HEK293 (cell line): ENCODE data around the gene HSCB.
A peak's percentile ranks its signal among the peaks of the same experiment; 100 is the strongest.

Source experiments
- CTCF ChIA-PET: fragments of 350-600 bp; formaldehyde crosslinking; extraction: SDS; loops from one replicate; lab custom pipeline; 2021; ENCODE audit warnings: antibody characterized with exemption; lab: Yijun Ruan, JAX
- POLR2A ChIA-PET: fragments of 300-600 bp; formaldehyde crosslinking; extraction: SDS; loops from one replicate; lab custom pipeline; 2020; ENCODE audit warnings: antibody characterized with exemption, inconsistent platforms; lab: Yijun Ruan, JAX
- H3K27ac ChIP-seq: fragments of 200-500 bp; sonication (Bioruptor generic); 2 replicates; pipeline ENCODE4 v1.5.1; 2014; ENCODE audit warnings: low read depth, low read length, control low read depth, inconsistent platforms; ENCODE audit errors: extremely low read depth
- H3K36me3 ChIP-seq, 2 experiments: fragments of 200-500 bp in 1 of 2; sonication (Bioruptor generic) in 1 of 2; 1 replicate in 1 of 2; 2 replicates in 1 of 2; pipeline ENCODE4 v1.5.1; 2014 to 2017; ENCODE audit warnings: inconsistent platforms in 2 of 2, low read length in 2 of 2; ENCODE audit not compliant: control insufficient read depth in 2 of 2, insufficient read depth in 1 of 2
- H3K4me1 ChIP-seq: fragments of 200-500 bp; sonication (Bioruptor generic); 2 replicates; pipeline ENCODE4 v1.5.1; 2014; ENCODE audit warnings: mild to moderate bottlenecking, low read length, inconsistent platforms; ENCODE audit not compliant: control insufficient read depth, insufficient read depth
- H3K4me3 ChIP-seq: 2 replicates; pipeline ENCODE4 v1.5.1; 2011; ENCODE audit warnings: low read depth, mild to moderate bottlenecking, control low read depth, low read length, moderate library complexity
- H3K9me3 ChIP-seq: fragments of 200-500 bp; sonication (Bioruptor generic); 2 replicates; pipeline ENCODE4 v1.5.1; 2014; ENCODE audit warnings: low read depth, low read length, inconsistent platforms; ENCODE audit not compliant: control insufficient read depth, insufficient read depth
- EGR2 ChIP-seq: fragments of 450-650 bp; formaldehyde crosslinking; IDR thresholded peaks from 2 replicates; pipeline ENCODE4 v1.5.1; 2016; ENCODE audit warnings: low read depth, missing biosample characterization, missing genetic modification characterization
- FEZF1 ChIP-seq: fragments of 450-650 bp; formaldehyde crosslinking; IDR thresholded peaks from 2 replicates; pipeline ENCODE4 v1.5.1; 2016; ENCODE audit warnings: missing biosample characterization, missing genetic modification characterization
- GFI1B ChIP-seq: fragments of 450-650 bp; formaldehyde crosslinking; IDR thresholded peaks from 2 replicates; pipeline ENCODE4 v1.5.1; 2016; ENCODE audit warnings: missing biosample characterization, missing genetic modification characterization
- KLF1 ChIP-seq: fragments of 450-650 bp; formaldehyde crosslinking; IDR thresholded peaks from 2 replicates; pipeline ENCODE4 v1.5.1; 2016; ENCODE audit warnings: missing biosample characterization, missing genetic modification characterization
- MYNN ChIP-seq: fragments of 450-650 bp; formaldehyde crosslinking; IDR thresholded peaks from 2 replicates; pipeline ENCODE4 v1.5.1; 2016; ENCODE audit warnings: missing biosample characterization, missing genetic modification characterization, borderline replicate concordance
- PRDM4 ChIP-seq: fragments of 450-650 bp; formaldehyde crosslinking; IDR thresholded peaks from 2 replicates; pipeline ENCODE4 v1.5.1; 2017; ENCODE audit warnings: missing biosample characterization, missing genetic modification characterization
- SCRT1 ChIP-seq: fragments of 450-650 bp; formaldehyde crosslinking; IDR thresholded peaks from 2 replicates; pipeline ENCODE4 v1.5.1; 2016; ENCODE audit warnings: missing biosample characterization, missing genetic modification characterization, borderline replicate concordance
- SP2 ChIP-seq: fragments of 450-650 bp; formaldehyde crosslinking; IDR thresholded peaks from 2 replicates; pipeline ENCODE4 v1.5.1; 2016; ENCODE audit warnings: missing biosample characterization, missing genetic modification characterization
- SP3 ChIP-seq: fragments of 450-650 bp; formaldehyde crosslinking; IDR thresholded peaks from 2 replicates; pipeline ENCODE4 v1.5.1; 2016; ENCODE audit warnings: missing biosample characterization, missing genetic modification characterization
- ZBTB17 ChIP-seq: fragments of 450-650 bp; formaldehyde crosslinking; IDR thresholded peaks from 2 replicates; pipeline ENCODE4 v1.5.1; 2016; ENCODE audit warnings: missing biosample characterization, missing genetic modification characterization
- ZBTB48 ChIP-seq: fragments of 450-650 bp; formaldehyde crosslinking; IDR thresholded peaks from 2 replicates; pipeline ENCODE4 v1.5.1; 2016; ENCODE audit warnings: missing biosample characterization, missing genetic modification characterization
- ZFP3 ChIP-seq: fragments of 450-650 bp; formaldehyde crosslinking; IDR thresholded peaks from 2 replicates; pipeline ENCODE4 v1.5.1; 2016; ENCODE audit warnings: low read depth, missing biosample characterization, missing genetic modification characterization
- ZNF114 ChIP-seq: fragments of 450-650 bp; formaldehyde crosslinking; IDR thresholded peaks from 2 replicates; pipeline ENCODE4 v1.5.0; 2017; ENCODE audit warnings: missing biosample characterization, missing genetic modification characterization
- ZNF138 ChIP-seq: fragments of 450-650 bp; formaldehyde crosslinking; IDR thresholded peaks from 2 replicates; pipeline ENCODE4 v1.5.1; 2016; ENCODE audit warnings: missing biosample characterization, missing genetic modification characterization, borderline replicate concordance
- ZNF175 ChIP-seq: fragments of 450-650 bp; formaldehyde crosslinking; IDR thresholded peaks from 2 replicates; pipeline ENCODE4 v1.5.1; 2016; ENCODE audit warnings: missing biosample characterization, missing genetic modification characterization
- ZNF239 ChIP-seq: fragments of 450-650 bp; formaldehyde crosslinking; IDR thresholded peaks from 2 replicates; pipeline ENCODE4 v1.5.1; 2016; ENCODE audit warnings: missing biosample characterization, missing genetic modification characterization
- ZNF24 ChIP-seq: fragments of 450-650 bp; formaldehyde crosslinking; IDR thresholded peaks from 2 replicates; pipeline ENCODE4 v1.5.1; 2016; ENCODE audit warnings: missing biosample characterization, missing genetic modification characterization
- ZNF311 ChIP-seq: fragments of 450-650 bp; formaldehyde crosslinking; IDR thresholded peaks from 2 replicates; pipeline ENCODE4 v1.5.1; 2017; ENCODE audit warnings: missing biosample characterization, missing genetic modification characterization, borderline replicate concordance
- ZNF335 ChIP-seq: fragments of 450-650 bp; formaldehyde crosslinking; conservative IDR thresholded peaks from 2 replicates; pipeline ENCODE4 v1.5.1; 2016; ENCODE audit warnings: missing biosample characterization, missing genetic modification characterization
- ZNF341 ChIP-seq: fragments of 450-650 bp; formaldehyde crosslinking; IDR thresholded peaks from 2 replicates; pipeline ENCODE4; 2016; ENCODE audit warnings: low read depth, missing biosample characterization, missing genetic modification characterization
- ZNF404 ChIP-seq: fragments of 450-650 bp; formaldehyde crosslinking; IDR thresholded peaks from 2 replicates; pipeline ENCODE4 v1.5.1; 2017; ENCODE audit warnings: missing biosample characterization, missing genetic modification characterization
- ZNF571 ChIP-seq: fragments of 450-650 bp; formaldehyde crosslinking; IDR thresholded peaks from 2 replicates; pipeline ENCODE4 v1.5.0; 2017; ENCODE audit warnings: missing biosample characterization, missing genetic modification characterization
- ZNF596 ChIP-seq: fragments of 450-650 bp; IDR thresholded peaks from 2 replicates; pipeline ENCODE4 v1.5.0; 2018; ENCODE audit warnings: missing biosample characterization, mild to moderate bottlenecking, missing genetic modification characterization, moderate library complexity
- ZNF629 ChIP-seq: fragments of 450-650 bp; formaldehyde crosslinking; IDR thresholded peaks from 2 replicates; pipeline ENCODE4 v1.5.1; 2017; ENCODE audit warnings: missing biosample characterization, missing genetic modification characterization
- ZNF701 ChIP-seq: fragments of 450-650 bp; formaldehyde crosslinking; IDR thresholded peaks from 2 replicates; pipeline ENCODE4 v1.5.1; 2016; ENCODE audit warnings: missing biosample characterization, missing genetic modification characterization
- ZNF707 ChIP-seq: fragments of 450-650 bp; formaldehyde crosslinking; IDR thresholded peaks from 2 replicates; pipeline ENCODE4 v1.5.1; 2016; ENCODE audit warnings: missing biosample characterization, missing genetic modification characterization
- ZNF792 ChIP-seq: fragments of 450-650 bp; formaldehyde crosslinking; IDR thresholded peaks from 2 replicates; pipeline ENCODE4 v1.5.1; 2016; ENCODE audit warnings: missing biosample characterization, missing genetic modification characterization
- ZNF837 ChIP-seq: fragments of 450-650 bp; formaldehyde crosslinking; IDR thresholded peaks from 2 replicates; pipeline ENCODE4 v1.5.1; 2016; ENCODE audit warnings: missing biosample characterization, missing genetic modification characterization
- TF ChIP-seq, protein P1 (sequence below): fragments of 450-650 bp; formaldehyde crosslinking; IDR thresholded peaks from 2 replicates; pipeline ENCODE4 v1.5.1; 2016; ENCODE audit warnings: missing biosample characterization, missing genetic modification characterization

The HSCB gene

GRCh38 chr22:28795932-28796856 is 54.4 kb downstream of the HSCB start:
- TF ChIP-seq ZNF239 (tag by site-specific recombination), result no peak
- no peak for TF ChIP-seq KLF1 (tag by site-specific recombination)
- TF ChIP-seq SP3 (tag by site-specific recombination), result no peak
- TF ChIP-seq ZNF629 (tag by site-specific recombination), result no peak
- no peak for TF ChIP-seq FEZF1
- TF ChIP-seq SP2 (tag by site-specific recombination), result no peak
- TF ChIP-seq ZNF335 (tag by site-specific recombination), result no peak
- TF ChIP-seq, all 188 proteins: peak for 0
- Histone ChIP-seq H3K4me3 (no peak overlapping the region), H3K9me3 (no peaks in the 10 kb centered on the region), H3K36me3 (peaks cover 46 to 63% of the 10 kb centered on the region in 2 experiments), H3K4me1 (no peaks in the 10 kb centered on the region), H3K27ac (no peak overlapping the region)
- ChIA-PET POLR2A (interaction anchor here (0.5 to 2.0 kb wide), 2 partner anchors 11 to 45 kb away, joined by 7 read pairs; no protein-coding TSS in a partner anchor), CTCF (interaction anchor here (0.7 to 1.5 kb wide), 2 partner anchors 32 to 830 kb away, joined by 3 read pairs; no protein-coding TSS in a partner anchor)

DNA sequence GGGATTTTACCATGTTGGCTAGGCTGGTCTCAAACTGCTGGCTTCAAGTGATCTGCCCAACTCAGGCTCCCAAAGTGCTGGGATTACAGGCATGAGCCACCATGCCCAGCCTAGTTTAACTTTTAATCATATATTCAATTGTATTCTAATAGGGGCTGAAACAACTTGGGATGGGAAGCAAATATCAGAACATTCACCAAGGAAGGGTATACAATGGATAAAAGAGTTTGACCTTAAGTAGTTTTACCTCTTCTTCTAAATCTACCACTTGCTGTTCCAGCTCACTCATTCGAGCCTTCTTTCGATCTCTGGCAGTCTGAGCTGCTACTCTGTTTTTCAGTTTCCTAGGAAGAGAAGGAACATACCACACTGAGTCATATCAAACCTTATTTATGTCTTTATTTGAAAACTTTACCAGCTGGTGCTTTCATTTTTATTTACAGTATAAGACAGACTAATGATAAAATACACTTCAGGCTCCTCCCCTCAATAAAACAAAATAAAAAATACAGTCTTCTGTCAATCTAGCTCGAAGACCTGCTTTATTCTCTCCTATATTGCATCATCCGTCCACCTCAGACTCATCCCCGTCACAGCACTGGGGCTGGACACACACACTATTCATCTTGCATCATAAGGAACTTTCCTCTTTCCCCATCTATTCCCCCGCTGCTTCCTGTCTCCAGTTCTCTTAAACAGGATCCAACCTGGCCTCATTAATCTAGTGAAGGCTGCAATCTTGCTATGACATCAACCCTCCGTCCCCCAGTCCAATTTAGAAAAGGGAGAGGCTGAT is 57.2 kb downstream of the HSCB start:
- Histone ChIP-seq H3K4me3 (peak overlapping the region; percentile 86), H3K4me1 (no peaks in the 10 kb centered on the region), H3K9me3 (no peaks in the 10 kb centered on the region), H3K36me3 (peaks cover 31 to 51% of the 10 kb centered on the region in 2 experiments), H3K27ac (peak overlapping the region; percentile 86)
- POLR2A ChIA-PET, result interaction anchor here (0.6 to 3.1 kb wide), 20 partner anchors 8 to 880 kb away, joined by 3 to 25 read pairs (median 6); partner anchors contain the start of genes CCDC117, CHEK2, HSCB and PITPNB
- CTCF ChIA-PET, result interaction anchor here (0.6 to 1.4 kb wide), 5 partner anchors 15 to 57 kb away, joined by 3 to 7 read pairs (median 3); no protein-coding TSS in a partner anchor
- peak; percentile 95 for TF ChIP-seq ZBTB17
- no peak for TF ChIP-seq GFI1B (tag by site-specific recombination)
- TF ChIP-seq ZNF24 (tag by site-specific recombination), result peak; percentile 48; the same call in 1 of the 2 replicates
- TF ChIP-seq MYNN, result no peak
- no peak for TF ChIP-seq ZNF114 (tag by site-specific recombination)
- no peak for TF ChIP-seq SCRT1 (tag by site-specific recombination)
- no peak for TF ChIP-seq ZNF596 (tag by site-specific recombination)
- TF ChIP-seq, protein P1, sequence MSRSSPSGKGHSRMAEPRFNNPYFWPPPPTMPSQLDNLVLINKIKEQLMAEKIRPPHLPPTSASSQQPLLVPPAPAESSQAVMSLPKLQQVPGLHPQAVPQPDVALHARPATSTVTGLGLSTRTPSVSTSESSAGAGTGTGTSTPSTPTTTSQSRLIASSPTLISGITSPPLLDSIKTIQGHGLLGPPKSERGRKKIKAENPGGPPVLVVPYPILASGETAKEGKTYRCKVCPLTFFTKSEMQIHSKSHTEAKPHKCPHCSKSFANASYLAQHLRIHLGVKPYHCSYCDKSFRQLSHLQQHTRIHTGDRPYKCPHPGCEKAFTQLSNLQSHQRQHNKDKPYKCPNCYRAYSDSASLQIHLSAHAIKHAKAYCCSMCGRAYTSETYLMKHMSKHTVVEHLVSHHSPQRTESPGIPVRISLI (tag by site-specific recombination), result no peak
- TF ChIP-seq PRDM4 (tag by site-specific recombination), result no peak
- TF ChIP-seq ZNF175, result no peak
- TF ChIP-seq EGR2 (tag by site-specific recombination), result no peak
- TF ChIP-seq ZNF837, result no peak
- no peak for TF ChIP-seq ZNF341 (tag by site-specific recombination)
- TF ChIP-seq ZNF707 (tag by site-specific recombination), result no peak
- TF ChIP-seq ZNF792, result no peak
- TF ChIP-seq ZNF138 (tag by site-specific recombination), result no peak
- TF ChIP-seq ZFP3 (tag by site-specific recombination), result no peak
- TF ChIP-seq ZBTB48 (tag by site-specific recombination), result no peak
- TF ChIP-seq ZNF311 (tag by site-specific recombination), result no peak
- TF ChIP-seq ZNF404 (tag by site-specific recombination), result no peak
- no peak for TF ChIP-seq ZNF571 (tag by site-specific recombination)
- no peak for TF ChIP-seq ZNF701 (tag by site-specific recombination)
